HG03521 (cell line): ENCODE results near the gene DGAT2.
A peak's percentile ranks its signal among the peaks of the same experiment; 100 is the strongest.
"Not testable (repeated sequence)": the region's sequence is repeated elsewhere in the genome, so short reads cannot be mapped to it uniquely, and the experiment has no call there.

ENCODE experiments used
- ATAC-seq: cut with Tn5 transposase; IDR thresholded peaks from one replicate; pipeline ENCODE4 v1.9.1; 2021; ENCODE audit warnings: mild to moderate bottlenecking, moderate library complexity; ENCODE audit not compliant: unreplicated experiment

Gene DGAT2

DNA sequence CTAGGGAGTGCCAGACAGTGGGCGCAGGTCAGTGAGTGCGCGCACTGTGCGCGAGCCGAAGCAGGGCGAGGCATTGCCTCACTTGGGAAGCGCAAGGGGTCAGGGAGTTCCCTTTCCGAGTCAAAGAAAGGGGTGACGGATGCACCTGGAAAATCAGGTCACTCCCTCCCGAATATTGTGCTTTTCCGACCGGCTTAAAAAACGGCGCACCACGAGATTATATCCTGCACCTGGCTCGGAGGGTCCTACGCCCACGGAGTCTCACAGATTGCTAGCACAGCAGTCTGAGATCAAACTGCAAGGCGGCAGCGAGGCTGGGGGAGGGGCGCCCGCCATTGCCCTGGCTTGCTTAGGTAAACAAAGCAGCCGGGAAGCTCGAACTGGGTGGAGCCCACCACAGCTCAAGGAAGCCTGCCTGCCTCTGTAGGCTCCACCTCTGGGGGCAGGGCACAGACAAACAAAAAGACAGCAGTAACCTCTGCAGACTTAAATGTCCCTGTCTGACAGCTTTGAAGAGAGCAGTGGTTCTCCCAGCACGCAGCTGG is 19.8 kb upstream of the DGAT2 start:
- not testable (repeated sequence) for ATAC-seq

DNA sequence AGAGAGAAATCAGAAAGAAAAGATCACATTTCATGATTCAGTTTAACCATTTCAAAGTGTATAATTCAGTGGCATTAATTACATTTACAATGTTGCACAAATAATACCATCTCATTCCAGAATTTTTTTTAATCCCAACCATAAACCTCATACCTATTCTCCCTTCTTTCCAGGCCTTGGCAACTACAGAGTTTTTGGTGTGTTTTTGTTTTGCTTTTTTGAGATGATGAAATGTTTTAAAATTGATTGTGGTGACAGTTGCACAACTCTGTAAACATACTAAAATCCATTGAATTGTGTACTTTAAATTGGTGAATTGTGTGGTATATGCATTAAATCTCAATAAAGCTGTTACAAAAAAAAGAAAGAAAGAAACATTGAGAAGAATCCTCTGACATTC is 13.6 kb upstream of the DGAT2 start:
- ATAC-seq = not testable (repeated sequence)

DNA sequence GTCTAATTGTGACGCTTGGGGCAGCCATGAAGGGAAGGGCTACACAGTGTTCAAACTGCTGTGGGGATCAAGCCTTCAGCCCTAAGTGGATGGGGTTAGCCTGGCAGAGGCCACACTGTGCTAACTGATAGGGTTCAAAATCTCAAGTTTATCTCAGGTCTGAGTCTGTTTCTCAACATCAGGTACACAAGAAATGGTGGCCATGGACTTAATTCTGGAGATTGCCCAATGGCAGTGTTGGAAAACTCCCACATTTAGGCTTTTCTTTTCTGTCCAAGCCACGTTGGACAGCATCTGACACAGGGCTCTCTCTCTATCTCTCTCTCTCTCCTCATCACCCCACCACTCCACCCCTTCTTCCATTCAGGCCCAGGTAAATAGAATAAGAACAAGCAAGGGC is 10.9 kb upstream of the DGAT2 start:
- no peak for ATAC-seq

DNA sequence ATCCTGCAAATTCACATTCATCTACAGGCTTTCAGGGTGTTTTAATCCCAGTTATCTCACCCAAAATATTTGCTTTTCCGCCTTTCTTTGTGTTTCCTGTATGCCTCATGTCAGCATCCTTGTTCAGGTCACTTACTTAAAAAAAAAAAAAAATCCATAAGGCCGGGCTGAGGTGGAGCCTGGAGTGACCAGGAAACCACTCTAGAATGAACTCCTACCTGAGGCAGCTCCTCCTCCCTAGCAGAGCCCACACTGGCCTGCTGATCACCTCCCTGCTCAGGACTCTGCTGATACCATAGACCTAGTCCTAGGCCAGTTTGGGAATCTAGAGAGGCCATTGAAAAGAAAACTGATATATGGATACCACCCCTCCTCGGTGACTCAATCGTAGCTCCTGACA is 8.7 kb upstream of the DGAT2 start:
- ATAC-seq = no peak

DNA sequence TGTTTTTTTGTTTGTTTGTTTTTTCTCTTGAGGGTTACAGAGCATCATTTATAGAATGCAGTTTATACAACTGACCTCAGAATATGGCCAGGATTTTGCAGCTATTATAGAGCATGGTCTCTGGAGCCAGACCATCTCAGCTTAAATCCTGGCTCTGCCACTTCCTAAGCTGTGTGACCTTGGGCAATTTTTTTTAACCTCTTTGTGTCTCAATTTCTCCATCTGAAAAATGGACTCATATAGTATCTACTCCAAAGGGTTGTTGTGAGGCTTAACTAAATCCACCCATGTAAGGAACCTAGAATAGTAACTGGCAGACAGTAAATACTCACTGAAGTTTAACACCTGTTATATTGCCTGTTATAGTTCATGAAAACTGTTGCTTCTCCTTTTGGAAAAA is 8.3 kb upstream of the DGAT2 start:
- ATAC-seq = no peak

DNA sequence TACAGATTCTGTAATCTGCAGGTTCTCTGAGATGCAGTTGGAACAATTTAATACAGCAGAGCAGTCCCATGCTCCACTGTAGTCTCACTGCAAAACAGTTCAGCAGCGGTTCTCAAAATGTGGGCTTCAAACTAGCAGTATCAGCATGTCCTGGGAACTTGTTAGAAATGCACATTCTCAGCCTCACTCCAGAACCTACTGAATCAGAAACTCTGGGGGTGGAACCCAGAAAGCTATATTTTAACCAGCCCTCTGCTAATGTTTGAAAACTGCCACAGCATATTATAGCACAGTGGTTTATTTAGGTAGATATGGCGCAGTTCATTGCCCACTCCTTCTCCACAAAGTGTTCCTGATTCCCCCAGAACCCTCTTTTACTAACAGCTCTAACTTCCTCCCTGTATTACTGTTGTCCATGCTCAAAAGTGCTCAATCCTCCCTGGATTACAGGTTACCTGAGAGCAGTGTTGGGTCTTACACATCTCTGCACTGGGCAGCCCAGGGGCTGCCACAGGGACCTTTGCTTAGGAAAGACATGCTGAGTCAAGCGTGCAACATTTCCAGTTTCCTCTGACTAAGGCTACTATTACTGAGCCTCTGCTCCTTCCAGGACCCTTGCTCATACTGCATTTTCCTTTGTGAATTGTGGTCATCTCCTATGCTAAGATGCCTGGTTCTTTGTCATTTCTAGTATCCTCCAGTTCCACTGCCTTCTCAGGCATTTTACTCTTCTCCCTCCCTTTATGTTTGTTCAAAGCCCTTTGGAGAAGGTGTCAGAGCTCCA is 7.7 kb upstream of the DGAT2 start:
- ATAC-seq = no peak

DNA sequence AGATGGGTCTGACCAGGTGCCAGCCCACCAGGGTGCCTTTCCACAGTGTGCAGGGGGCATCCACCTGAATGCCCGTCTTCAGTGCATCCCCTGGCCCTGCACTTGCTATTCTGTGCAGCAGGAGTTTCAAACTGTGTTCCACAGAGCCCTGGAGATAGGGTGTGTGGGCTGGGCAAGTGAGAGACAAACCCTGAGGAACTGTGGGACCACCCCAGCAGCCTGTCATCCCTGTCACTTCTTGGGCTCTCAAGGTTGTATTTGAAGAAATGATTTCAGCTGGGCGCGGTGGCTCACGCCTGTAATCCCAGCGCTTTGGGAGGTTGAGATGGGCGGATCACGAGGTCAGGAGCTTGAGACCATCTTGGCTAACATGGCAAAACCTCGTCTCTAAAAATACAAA is 6.4 kb upstream of the DGAT2 start:
- no peak for ATAC-seq

DNA sequence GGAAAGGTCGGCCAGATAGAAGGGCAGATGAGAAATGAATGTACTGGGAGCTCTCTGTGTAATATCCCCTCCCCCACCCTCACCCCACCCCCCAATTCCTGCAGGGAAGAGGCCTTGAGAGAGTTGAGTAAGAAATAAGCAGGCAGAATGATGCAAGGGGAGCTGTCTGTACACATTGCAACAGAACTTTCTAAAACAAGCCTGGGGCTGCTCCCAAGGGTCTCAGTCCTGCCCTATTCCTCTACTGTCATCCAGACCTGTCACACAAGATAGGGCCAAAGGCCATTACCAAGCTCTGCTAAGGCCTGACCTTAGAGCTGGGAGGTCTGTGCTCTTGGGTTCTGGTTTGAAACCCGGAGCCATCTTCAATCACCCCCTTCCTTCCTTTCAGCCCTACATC is 5.7 kb upstream of the DGAT2 start:
- no peak for ATAC-seq

DNA sequence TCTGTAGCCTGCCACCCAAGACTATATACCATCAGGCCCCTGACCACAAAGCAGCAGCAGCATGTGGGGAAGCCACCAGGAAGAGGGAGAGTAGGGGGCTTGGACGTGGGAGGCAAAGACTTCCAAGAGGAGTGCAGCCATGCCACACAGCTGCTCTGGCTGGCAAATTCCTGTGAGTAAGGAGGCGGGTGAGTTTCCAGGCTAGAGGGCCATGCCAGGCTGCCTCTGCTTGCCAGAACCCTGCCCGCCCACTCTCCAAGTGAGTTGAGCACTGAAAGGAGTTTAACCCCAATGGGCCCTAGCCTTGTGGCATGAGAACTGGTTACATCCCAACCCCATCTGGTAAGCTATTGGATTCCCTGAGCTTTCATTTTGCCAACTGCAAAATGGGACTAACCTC is 4.7 kb upstream of the DGAT2 start:
- ATAC-seq = no peak

DNA sequence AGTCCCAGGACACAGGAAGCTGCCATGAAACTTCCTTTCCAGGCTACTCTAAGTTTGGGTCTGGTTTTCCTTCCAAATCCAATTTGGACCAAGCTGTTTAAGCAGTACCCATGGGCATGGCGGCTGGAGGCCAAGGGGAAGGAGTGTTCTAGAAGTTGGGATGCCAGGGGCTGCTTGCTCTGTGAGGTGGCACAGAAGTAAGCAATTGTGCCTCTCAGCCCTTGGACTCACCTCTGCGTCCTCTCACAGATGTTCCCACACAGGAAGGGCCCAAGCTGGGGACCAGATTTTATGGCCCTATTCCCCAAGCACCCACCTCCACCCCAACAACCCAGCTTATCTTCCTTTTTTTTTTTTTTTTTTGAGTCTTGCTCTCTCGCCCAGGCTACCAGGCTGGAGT is 3.5 kb upstream of the DGAT2 start:
- no peak for ATAC-seq

DNA sequence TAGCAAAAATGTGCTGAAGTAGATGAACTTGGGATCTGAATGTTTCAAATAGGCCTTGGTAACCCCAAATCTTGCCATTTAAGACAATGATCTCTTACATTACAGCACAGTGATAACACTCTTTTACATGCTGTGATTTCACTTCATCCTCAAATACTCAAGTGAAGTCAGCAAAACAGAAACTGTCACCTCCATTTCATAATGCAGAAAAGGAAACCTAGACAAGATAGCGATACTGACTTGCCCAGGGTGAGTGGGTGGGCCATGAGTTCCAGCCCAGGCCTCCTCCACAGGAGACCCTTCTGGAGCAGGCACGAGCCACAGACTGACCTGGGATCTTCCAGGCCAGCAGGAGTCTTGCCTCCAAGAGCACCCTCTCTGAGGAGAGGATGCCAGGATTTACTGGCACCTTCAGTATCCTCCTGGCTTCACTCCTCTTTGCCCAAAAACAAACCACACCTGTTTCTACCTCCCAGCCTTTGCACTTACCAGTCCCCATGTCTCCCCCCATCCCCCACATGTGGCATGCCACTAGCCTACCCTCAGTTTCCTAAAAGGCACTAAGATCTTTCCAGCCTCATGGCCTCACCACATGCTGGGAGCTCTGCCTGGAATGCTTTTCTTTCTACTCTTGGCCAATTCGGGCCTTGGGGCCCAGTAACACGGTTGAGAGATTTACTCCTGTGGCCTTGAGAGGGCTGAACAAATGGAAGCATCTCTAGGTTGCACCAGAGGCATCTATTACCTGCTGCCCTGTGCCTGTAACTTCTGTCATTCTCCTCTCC is 1.9 kb upstream of the DGAT2 start:
- no peak for ATAC-seq

DNA sequence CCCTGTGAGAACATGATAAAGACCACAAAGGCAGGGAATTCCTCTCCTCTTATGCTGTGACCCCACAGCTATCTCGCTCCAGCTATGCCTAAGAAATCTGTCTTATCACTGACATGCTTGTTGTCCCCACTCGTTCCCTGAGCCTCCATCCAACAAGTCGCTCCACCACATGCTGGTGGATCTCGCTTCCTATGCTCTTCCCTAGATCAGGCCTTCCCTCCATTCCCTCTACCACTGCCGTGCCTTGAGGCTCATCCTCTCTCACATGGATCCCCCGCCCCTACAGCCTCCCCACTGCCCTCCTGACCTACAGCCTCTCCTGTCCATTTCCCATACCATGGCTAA is 1.4 kb upstream of the DGAT2 start:
- ATAC-seq = no peak

DNA sequence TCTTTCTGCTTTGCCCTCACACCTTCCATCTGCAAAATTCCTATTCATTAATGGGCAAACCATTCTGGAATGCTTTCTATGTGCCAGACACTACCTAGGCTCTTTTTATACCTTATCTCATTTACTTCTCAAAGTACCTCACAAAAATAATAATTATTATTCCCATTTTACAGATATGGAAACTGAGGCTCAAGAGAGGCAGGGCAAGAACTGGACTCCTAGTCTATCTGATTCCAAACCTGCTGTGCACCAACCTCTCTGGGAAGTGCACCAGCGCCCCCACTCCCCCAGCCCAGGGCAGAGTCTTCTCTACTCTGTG is 826 bp upstream of the DGAT2 start:
- ATAC-seq = no peak

DNA sequence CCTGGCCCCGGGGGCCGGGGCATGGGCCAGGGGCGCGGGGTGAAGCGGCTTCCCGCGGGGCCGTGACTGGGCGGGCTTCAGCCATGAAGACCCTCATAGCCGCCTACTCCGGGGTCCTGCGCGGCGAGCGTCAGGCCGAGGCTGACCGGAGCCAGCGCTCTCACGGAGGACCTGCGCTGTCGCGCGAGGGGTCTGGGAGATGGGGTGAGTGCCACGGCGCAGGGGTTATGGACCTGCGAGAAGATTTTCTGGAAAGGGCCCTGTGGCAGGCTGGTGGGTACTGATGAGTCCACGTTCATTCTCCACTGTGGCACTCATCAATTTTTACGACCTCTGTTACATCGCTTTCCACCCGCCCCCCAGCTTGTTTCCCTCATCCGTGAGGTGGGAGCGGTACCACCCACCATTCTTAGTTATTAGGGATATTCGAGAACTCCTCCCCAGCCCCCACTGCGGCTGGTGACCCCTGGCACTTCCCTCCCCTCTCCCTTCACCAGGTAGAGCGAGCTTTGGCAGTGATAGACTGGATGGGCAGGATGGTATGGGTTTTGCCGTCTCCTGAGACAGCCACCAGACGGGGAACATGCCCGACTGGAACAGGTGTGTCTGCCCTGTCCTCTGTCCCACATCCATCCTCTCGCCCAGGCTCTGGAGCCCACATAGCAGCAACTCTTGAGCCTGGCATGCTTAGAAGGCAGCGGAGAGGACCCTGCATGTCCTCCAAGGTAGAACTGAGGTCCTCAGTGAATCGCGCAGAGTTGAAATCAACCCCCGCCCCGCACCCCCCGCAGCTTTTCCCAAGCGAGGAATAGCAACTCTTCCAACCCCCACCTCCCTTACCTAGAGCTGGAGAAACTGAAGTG is 562 bp downstream of the DGAT2 start:
- ATAC-seq = no peak

DNA sequence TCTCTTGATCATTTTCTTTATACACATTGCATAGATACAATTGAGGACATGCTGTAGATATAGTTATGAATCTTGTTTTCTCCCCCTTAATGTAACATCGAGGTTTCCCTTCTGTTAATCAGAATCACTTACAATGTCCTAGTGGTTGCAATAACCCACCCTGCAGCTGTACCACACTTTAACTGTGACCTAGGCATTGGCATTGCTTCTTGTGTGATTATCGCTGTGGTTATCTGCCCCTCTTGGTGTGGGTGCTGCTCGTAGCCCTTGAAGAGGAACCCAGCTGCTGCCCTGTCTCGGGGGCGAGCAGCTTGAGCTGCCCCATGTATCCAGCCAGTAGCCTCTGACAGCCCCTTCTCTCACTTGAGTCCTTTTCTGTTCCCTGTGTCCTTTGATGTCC is 1.5 kb downstream of the DGAT2 start:
- ATAC-seq = no peak

DNA sequence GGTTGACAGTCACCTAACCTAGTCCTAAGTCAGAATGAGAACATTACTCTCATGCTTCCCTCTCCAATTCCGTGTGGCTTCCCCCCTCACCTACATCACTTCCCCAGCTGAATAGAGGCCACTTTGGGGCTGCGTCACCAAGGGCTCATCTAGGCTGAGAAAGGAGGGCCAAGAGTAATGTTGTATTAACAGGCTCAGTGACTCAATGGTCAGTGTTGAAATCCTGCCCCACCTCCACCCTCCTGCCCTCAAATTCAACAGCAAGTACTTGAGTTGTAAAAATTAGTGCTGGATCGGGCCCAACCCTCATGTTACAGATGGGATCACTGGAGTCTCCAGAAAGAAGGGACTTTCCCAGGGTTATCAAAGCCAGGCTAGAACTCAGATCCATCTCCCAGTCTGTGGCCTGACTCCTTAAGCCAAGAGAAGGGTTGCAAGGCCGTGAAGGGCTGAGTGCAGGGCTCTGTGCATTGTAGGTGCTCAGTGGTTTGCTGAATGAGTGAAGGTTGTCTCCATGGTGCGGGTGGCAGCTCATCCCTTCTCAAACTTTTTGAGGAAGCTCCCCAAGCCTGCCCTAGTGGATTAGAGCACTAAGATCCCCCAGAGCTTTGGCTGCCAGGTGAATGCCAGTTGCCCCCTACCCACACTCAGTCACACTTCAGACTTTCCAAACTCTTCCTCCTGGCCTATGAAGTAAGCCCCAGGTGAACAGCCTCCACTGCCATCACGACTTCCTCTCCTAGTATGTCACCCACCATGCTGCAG is 3.2 kb downstream of the DGAT2 start:
- no peak for ATAC-seq

DNA sequence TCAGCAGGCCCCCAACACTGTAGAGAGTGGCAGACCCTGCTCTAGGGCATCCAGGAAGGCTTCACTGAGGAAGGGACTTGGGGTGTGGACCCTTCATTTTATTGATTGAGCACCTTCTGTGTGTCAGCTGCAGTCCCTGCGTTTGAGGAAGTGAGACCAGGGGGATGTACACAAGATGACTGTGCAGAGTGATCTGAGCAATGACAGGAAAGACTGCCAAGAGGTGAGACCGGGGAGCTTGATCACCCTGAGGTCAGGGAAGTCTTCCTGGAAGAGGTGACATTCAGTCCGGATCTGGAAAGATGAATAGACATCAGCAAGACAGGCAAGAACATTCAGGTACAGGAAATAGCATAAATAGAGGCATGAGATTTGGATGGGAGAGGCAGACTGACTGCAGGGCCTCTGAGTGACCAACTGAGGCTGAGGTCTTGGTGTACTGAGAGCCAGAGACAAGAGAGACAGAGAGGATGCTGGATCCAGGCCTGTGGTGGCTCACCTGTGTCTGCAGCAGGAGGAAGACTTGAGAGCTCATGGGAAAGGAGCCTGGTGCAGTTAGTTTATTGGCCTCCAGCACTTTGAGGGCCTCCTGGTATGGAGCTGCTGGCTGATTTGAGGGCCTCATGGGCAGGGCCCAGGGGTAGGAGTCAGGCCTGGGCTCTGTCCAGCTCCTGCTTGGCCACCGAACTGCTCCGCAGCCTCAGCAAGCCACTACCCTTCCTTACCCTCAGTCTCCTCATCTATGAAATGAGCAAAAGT is 5.2 kb downstream of the DGAT2 start:
- peak; percentile 92 for ATAC-seq

DNA sequence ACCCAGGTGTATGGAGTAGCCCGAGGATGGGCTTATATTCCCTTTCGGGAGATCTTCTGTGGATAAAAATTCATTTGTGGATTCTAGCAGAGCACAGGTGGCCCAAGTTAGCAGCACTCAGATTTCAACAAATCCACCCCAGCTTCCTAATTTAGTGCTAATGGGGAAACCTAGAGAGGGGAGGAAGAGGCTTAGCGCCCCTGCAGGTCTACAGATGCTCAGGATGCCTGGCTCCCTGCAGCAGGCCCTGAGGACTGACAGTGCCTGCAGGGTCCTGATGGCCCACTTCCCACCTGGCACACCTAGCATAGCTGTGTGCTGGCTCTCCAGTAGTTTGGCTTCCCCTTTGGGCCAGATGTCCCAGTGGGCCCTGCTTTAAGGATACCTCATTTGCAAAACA is 6.5 kb downstream of the DGAT2 start:
- no peak for ATAC-seq

DNA sequence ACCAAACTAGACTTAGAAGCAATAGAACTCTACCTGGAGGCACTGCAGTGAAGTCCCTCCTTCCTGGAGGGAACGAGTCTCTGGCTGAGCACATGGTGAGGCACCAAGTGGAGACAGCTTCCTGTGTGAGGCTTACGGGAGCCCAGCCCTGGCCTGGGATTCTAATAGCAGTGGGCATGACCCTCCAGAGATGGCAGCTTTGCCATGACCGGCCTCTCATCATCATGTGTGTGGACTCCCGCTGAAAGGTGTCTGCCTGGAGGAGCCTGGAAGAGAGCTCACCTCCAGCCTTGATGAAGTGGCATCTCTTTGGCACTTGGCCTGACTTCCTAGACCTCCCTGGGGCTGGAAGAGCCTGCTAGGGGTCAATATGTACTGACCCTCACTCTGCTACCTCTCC is 8.0 kb downstream of the DGAT2 start:
- ATAC-seq = no peak

DNA sequence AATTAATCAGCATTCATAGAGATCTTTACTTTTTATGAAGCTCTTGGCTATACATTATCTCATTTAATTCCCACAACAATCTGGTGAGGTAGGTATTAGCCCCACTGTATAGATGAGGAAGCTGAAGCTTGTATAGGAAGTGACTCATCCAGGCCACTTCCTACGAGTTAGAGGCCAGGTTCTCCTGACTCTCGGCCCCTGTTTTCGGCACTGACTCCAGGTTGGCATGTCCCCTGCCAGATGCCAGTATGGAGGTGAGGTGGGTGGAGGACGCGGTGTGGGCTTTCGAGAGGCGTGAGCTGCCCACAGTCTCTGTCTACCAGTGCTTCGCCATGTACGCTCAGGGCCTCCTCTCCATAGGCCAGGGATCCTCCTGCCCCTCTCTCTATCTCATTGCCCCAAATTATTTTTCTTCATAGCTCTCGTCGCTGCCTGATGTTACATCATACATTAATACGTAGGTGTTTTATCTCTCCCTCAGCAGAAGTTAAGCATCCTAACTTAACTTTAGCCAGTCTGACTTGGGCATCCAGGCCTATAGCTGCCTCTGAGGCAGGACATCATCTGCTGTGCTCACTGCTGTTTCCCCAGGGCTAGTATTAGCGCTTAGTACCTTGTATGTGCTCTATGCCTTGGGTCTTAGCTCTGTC is 9.0 kb downstream of the DGAT2 start:
- ATAC-seq = no peak
